Lung (tissue), 12 donors: ENCODE measurements around the gene C2orf42. TPM values are rescaled to one million over a fixed set of nuclear protein-coding genes. Genes with fewer than 3 reads are reported as not detected.
"Not testable (repeated sequence)": the region's sequence is repeated elsewhere in the genome, so short reads cannot be mapped to it uniquely, and the experiment has no call there.

Experiments used
- ATAC-seq: fragments of 200-7000 bp; cut with Tn5 transposase; one replicate; pipeline ENCODE4 v1.9.1; 2020; ENCODE audit warnings: moderate number of reproducible peaks; ENCODE audit not compliant: insufficient read depth, low FRiP score
- DNase-seq, 3 donors: peaks; one replicate each; pipeline ENCODE4 v3.0.0-alpha.2; 2013 to 2017
- H3K27ac ChIP-seq, 2 donors: one replicate each; pipeline ENCODE4 v1.5.1; 2013; ENCODE audit warnings: mild to moderate bottlenecking in 2 of 2, moderate library complexity in 2 of 2, control low read depth in 1 of 2, inconsistent platforms in 1 of 2, low read depth in 1 of 2, low read length in 1 of 2
- H3K27me3 ChIP-seq, 3 donors: one replicate each; pipeline ENCODE4 v1.5.1; 2013; ENCODE audit warnings: low read length in 2 of 3; ENCODE audit not compliant: control insufficient read depth in 3 of 3, insufficient read depth in 3 of 3
- H3K36me3 ChIP-seq, 4 donors: one replicate each; pipeline ENCODE4 v1.5.1; 2013; ENCODE audit warnings: low read length in 4 of 4, mild to moderate bottlenecking in 1 of 4, moderate library complexity in 1 of 4; ENCODE audit not compliant: control insufficient read depth in 4 of 4, insufficient read depth in 4 of 4
- H3K4me1 ChIP-seq, 5 donors: one replicate each; pipeline ENCODE4 v1.5.1; 2013; ENCODE audit warnings: low read length in 5 of 5, mild to moderate bottlenecking in 2 of 5, moderate library complexity in 1 of 5; ENCODE audit not compliant: control insufficient read depth in 5 of 5, insufficient read depth in 5 of 5
- H3K4me3 ChIP-seq: one replicate; pipeline ENCODE4 v1.5.1; 2013; ENCODE audit warnings: mild to moderate bottlenecking, control low read depth, moderate library complexity
- H3K9ac ChIP-seq, 2 donors: one replicate each; pipeline ENCODE4 v1.5.1; 2013; ENCODE audit warnings: low read length in 2 of 2, control low read depth in 1 of 2; ENCODE audit not compliant: insufficient read depth in 1 of 2
- H3K9me3 ChIP-seq, 4 donors: one replicate each; pipeline ENCODE4 v1.5.1; 2013; ENCODE audit warnings: low read length in 3 of 4, mild to moderate bottlenecking in 1 of 4, moderate library complexity in 1 of 4; ENCODE audit not compliant: control insufficient read depth in 4 of 4, insufficient read depth in 3 of 4
- WGBS, 2 donors: extraction: QIAGEN DNeasy Blood & Tissue Kit; methylation state at CpG; one replicate each; pipeline ENCODE4 v1.1.7; 2013; 5-methylcytosine and 5-hydroxymethylcytosine counted together
- polyA plus RNA-seq, 2 donors: library from polyadenylated mRNA; stranded (reverse); fragments of 200-250 nt; gene quantifications; one replicate each; pipeline ENCODE4 v1.2.1, GENCODE V29; 2013
- total RNA-seq, 2 donors: library from RNA; depleted of rRNA in 1 of 2; stranded (reverse); fragments of >200 nt in 1 of 2; gene quantifications; one replicate each; pipeline ENCODE4 v1.2.1, GENCODE V29; 2014 to 2021
- TF ChIP-seq, protein P1 (sequence below): IDR thresholded peaks from 2 replicates; pipeline ENCODE4 v1.5.1; 2012; ENCODE audit warnings: mild to moderate bottlenecking; ENCODE audit errors: control extremely low read depth, extremely low read depth
- donor health status: control.
- donor health status: control.
- donor health status: Bipolar disorder and iron deficiency.
- donor health status: healthy.
- donor health status: DM: yes; HTN: yes; CAD: no.

The C2orf42 gene
- total and polyA plus RNA-seq, 4 donors, result 4.3 to 15.0 (median 9.3) TPM

DNA sequence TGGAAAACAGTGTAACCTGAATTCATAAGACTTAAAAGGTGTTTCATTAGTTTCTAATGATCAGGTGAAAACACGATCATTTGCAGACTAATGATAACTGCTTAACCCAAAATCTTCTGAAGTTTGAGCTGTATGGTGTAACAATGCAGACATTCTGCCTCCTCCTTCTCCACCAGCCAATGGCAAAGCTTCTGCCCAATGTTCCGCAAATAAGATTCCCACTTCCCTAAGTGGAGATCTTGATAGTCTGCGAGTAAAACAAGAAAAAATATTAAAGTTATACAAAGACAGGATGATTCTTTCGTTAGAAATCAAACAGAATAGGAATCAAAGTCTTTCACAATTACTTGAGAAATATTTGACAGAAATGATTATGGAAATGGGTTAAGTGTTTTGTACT is 8.1 kb downstream of the C2orf42 start:
- ATAC-seq (no peak), DNase-seq (no peak)
- Histone ChIP-seq H3K27ac (no peak overlapping the region), H3K27me3 (no peaks in the 10 kb centered on the region), H3K4me1 (no peaks in the 10 kb centered on the region), H3K9ac (no peak overlapping the region), H3K36me3 (peaks cover 4 to 8% (median 6%) of the 10 kb centered on the region in 4 donors), H3K4me3 (no peak overlapping the region), H3K9me3 (no peaks in the 10 kb centered on the region)
- WGBS, 2 donors, result 84 to 89% methylated on average over 4 of the region's 4 CpGs
- TF ChIP-seq, protein P1, sequence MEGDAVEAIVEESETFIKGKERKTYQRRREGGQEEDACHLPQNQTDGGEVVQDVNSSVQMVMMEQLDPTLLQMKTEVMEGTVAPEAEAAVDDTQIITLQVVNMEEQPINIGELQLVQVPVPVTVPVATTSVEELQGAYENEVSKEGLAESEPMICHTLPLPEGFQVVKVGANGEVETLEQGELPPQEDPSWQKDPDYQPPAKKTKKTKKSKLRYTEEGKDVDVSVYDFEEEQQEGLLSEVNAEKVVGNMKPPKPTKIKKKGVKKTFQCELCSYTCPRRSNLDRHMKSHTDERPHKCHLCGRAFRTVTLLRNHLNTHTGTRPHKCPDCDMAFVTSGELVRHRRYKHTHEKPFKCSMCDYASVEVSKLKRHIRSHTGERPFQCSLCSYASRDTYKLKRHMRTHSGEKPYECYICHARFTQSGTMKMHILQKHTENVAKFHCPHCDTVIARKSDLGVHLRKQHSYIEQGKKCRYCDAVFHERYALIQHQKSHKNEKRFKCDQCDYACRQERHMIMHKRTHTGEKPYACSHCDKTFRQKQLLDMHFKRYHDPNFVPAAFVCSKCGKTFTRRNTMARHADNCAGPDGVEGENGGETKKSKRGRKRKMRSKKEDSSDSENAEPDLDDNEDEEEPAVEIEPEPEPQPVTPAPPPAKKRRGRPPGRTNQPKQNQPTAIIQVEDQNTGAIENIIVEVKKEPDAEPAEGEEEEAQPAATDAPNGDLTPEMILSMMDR, result no peak

DNA sequence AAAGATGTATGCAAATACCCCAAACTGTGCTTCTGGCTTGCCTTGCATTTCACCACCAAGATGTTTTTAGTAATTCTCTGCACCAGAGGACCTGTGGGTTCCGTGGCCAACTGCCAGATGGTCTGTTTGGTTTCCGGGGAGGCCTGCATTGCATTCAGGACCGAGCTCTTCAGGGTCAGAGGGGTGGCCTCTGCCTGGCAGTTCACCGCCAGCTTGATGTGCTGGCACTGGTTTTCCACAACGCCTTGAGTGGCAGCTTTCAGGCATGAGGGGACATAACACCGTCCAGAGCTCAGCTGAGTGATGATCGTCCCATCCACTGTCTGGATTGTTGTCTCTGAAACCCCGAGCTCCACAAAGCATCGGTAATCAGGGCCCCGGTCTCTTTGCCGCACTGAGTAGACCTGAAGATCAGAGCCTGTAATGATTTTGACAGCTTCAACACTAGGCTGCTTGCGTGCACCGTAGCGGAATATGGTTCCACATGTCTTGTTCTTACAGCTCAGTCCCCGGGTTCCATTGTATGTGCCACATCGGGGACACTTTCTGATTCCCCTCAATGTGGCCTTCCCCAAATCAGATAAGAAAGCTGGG is 9.4 kb downstream of the C2orf42 start:
- no peaks in the 10 kb centered on the region for H3K4me1 ChIP-seq
- no peak overlapping the region for H3K4me3 ChIP-seq
- 88 to 91% methylated on average over 16 of the region's 16 CpGs for WGBS, 2 donors
- no peak for ATAC-seq
- H3K27me3 ChIP-seq, result no peaks in the 10 kb centered on the region
- H3K27ac ChIP-seq, result no peak overlapping the region
- no peak for DNase-seq
- H3K9me3 ChIP-seq, result no peaks in the 10 kb centered on the region
- H3K36me3 ChIP-seq, result peaks cover 7 to 13% (median 10%) of the 10 kb centered on the region in 4 donors
- H3K9ac ChIP-seq, result no peak overlapping the region
- TF ChIP-seq, protein P1, result no peak

DNA sequence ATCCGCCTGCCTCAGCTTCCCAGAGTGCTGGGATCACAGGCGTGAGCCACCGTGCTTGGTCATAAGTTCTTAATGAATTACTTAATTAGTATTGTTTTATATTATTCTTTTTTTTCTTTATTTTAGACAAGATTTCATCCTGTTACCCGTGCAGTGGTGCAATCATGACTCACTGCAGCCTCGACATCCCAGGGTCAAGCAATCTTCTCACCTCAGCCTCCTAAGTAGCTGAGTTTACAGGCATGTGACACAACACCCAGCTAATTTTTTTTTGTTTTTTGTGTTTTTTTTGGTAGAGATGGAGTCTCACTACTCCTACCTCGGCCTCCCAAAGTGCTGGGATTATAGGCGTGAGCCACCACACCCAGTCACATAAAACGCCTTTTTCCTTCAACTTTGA is 17.3 kb downstream of the C2orf42 start:
- H3K27ac ChIP-seq, result no peak overlapping the region
- 78 to 91% methylated on average over 8 of the region's 8 CpGs for WGBS, 2 donors
- no peaks in the 10 kb centered on the region for H3K9me3 ChIP-seq
- ATAC-seq (no peak), DNase-seq (no peak)
- peaks cover 11 to 29% (median 23%) of the 10 kb centered on the region in 4 donors for H3K36me3 ChIP-seq
- no peaks in the 10 kb centered on the region for H3K27me3 ChIP-seq
- H3K4me1 ChIP-seq, result no peaks in the 10 kb centered on the region
- TF ChIP-seq, protein P1, result no peak
- H3K4me3 ChIP-seq, result no peak overlapping the region
- no peak overlapping the region for H3K9ac ChIP-seq

DNA sequence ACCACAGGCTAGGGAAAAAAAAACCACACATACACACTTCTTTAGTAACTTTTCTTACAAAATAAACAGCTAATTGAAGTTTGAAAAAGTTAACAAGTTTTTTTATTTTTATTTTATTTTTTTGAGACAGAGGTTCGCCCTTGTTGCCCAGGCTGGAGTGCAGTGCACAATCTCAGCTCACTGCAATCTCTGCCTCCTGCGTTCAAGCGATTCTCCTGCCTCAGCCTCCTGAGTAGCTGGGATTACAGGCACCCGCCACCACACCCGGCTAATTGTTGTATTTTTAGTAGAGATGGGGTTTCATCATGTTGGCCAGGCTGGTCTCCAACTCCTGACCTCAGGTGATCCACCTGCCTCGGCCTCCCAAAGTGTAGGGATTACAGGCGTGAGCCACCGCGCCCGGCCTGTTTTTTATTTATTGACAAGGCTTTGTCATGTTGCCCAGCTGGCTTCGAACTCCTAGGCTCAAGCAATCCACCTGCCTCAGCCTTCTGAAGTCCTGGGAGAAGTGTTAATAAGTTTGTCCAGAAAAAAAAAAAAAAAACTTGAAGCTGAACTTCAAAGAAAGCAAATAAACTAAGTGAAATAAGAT is 21.1 kb downstream of the C2orf42 start:
- not testable (repeated sequence) for H3K9me3 ChIP-seq, H3K9ac ChIP-seq, H3K27ac ChIP-seq, DNase-seq, H3K4me3 ChIP-seq, H3K27me3 ChIP-seq, H3K4me1 ChIP-seq, ATAC-seq
- WGBS, 2 donors, result 94 to 95% methylated on average over 11 of the region's 11 CpGs
- peaks cover 8 to 23% (median 17%) of the 10 kb centered on the region in 4 donors for H3K36me3 ChIP-seq
